RPMI8226 (cell line): Measurements from ENCODE around the gene TMEM272.

ENCODE experiments used
- DNase-seq: peaks from one replicate; pipeline ENCODE4 v3.0.0-alpha.2; 2015

Gene TMEM272

GRCh38 chr13:51803422-51804294 is 41.3 kb downstream of the TMEM272 start, which contains the start of gene DHRS12:
Gene DHRS12, minus strand, starts transcription at chr13:51804163. Its CDS starts 4,504 bp downstream, at chr13:51799659.
- DNase-seq = peak; percentile 90

GRCh38 chr13:51802631-51803418 is 42.2 kb downstream of the TMEM272 start:
- peak; percentile 9 for DNase-seq

- no peak for DNase-seq
These were observed 43.3 kb downstream of the TMEM272 start for GRCh38 chr13:51801631-51802099.

GRCh38 chr13:51800486-51800885 is 44.5 kb downstream of the TMEM272 start:
- peak; percentile 16 for DNase-seq

GRCh38 chr13:51799261-51799660 is 45.7 kb downstream of the TMEM272 start:
- no peak for DNase-seq

GRCh38 chr13:51797664-51798488 is 47.1 kb downstream of the TMEM272 start:
- peak; percentile 63 for DNase-seq

- no peak for DNase-seq
These were observed 48.4 kb downstream of the TMEM272 start for GRCh38 chr13:51796546-51796945.

GRCh38 chr13:51795419-51795818 is 49.6 kb downstream of the TMEM272 start:
- DNase-seq = no peak

GRCh38 chr13:51794964-51795363 is 50.0 kb downstream of the TMEM272 start:
- no peak for DNase-seq

GRCh38 chr13:51793570-51794271 is 51.3 kb downstream of the TMEM272 start:
- peak; percentile 56 for DNase-seq

GRCh38 chr13:51786425-51787265 is 58.3 kb downstream of the TMEM272 start:
- DNase-seq = no peak

- peak; percentile 11 for DNase-seq
These were observed 59.1 kb downstream of the TMEM272 start for GRCh38 chr13:51785712-51786424.

GRCh38 chr13:51784097-51784496 is 60.9 kb downstream of the TMEM272 start:
- no peak for DNase-seq

- no peak for DNase-seq
These were observed 61.4 kb downstream of the TMEM272 start for GRCh38 chr13:51783428-51784094.

GRCh38 chr13:51782026-51782710 is 62.8 kb downstream of the TMEM272 start:
- DNase-seq = no peak

GRCh38 chr13:51781246-51782022 is 63.5 kb downstream of the TMEM272 start:
- DNase-seq = peak; percentile 18

- no peak for DNase-seq
These were observed 64.9 kb downstream of the TMEM272 start for GRCh38 chr13:51780099-51780498.

- DNase-seq = no peak
These were observed 66.6 kb downstream of the TMEM272 start for GRCh38 chr13:51778392-51778791.
